GM18505 (cell line): ENCODE measurements around the gene TMEM179.

ENCODE experiments used
- ATAC-seq: cut with Tn5 transposase; IDR thresholded peaks from one replicate; pipeline ENCODE4 v1.9.1; 2021; ENCODE audit not compliant: unreplicated experiment
- POLR2A ChIP-seq: IDR thresholded peaks from 4 replicates; pipeline ENCODE4 v1.6.1; 2011; ENCODE audit warnings: borderline replicate concordance; ENCODE audit not compliant: insufficient read depth, insufficient read length; ENCODE audit errors: extremely low read depth

TMEM179 gene

GRCh38 chr14:104633276-104634137, 28.9 kb upstream of the TMEM179 start:
- ATAC-seq, result no peak
- no peak for TF ChIP-seq POLR2A

GRCh38 chr14:104632781-104633180, 28.2 kb upstream of the TMEM179 start:
- no peak for TF ChIP-seq POLR2A

GRCh38 chr14:104624939-104625338, 20.4 kb upstream of the TMEM179 start:
- no peak for ATAC-seq
- TF ChIP-seq POLR2A, result no peak

More at GRCh38 chr14:104632781-104633180, 28.2 kb upstream of the TMEM179 start:
- ATAC-seq, result no peak

DNA sequence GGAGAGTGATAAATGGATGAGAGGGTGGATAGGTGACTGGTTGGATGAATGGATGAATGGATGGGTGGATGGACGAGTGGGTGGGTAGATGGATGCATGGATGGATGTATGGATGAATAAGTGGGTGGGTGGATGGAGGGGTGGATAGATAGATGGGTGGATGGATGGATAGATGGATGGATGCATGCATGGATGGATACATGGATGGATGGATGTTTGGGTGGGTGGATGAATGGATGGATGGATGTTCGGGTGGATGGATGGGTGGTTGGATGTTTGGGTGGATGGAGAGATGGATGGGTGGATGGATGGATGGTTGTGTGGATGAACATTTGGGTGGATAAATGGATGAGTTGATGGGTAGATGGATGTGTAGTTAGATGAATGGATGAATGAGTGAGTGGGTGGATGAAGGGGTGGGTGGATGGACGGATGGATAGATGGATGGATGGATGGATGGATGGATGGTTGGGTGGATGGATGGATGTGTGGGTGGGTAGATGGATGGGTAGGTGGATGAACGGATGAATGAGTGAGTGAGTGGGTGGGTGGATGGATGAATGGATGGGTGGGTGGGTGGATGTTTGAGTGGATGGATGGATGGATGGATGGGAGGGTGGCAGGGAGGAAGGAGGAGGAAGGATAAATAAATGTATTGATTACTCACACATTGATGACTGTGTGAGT, 9.7 kb upstream of the TMEM179 start:
- ATAC-seq, result no peak
- no peak for TF ChIP-seq POLR2A

- ATAC-seq, result no peak
- TF ChIP-seq POLR2A, result no peak
These were observed 7.3 kb upstream of the TMEM179 start for GRCh38 chr14:104611881-104612280.

GRCh38 chr14:104610749-104611310, 6.3 kb upstream of the TMEM179 start:
- no peak for ATAC-seq
- no peak for TF ChIP-seq POLR2A

- no peak for ATAC-seq
- TF ChIP-seq POLR2A, result no peak
These were observed 5.1 kb upstream of the TMEM179 start for GRCh38 chr14:104609666-104610065.

- ATAC-seq, result no peak
- TF ChIP-seq POLR2A, result no peak
These were observed 716 bp downstream of the TMEM179 start for GRCh38 chr14:104603711-104604401.

GRCh38 chr14:104602933-104603325, 1.6 kb downstream of the TMEM179 start:
- ATAC-seq, result no peak
- TF ChIP-seq POLR2A, result no peak

GRCh38 chr14:104602315-104602932, 2.1 kb downstream of the TMEM179 start:
- no peak for TF ChIP-seq POLR2A

DNA sequence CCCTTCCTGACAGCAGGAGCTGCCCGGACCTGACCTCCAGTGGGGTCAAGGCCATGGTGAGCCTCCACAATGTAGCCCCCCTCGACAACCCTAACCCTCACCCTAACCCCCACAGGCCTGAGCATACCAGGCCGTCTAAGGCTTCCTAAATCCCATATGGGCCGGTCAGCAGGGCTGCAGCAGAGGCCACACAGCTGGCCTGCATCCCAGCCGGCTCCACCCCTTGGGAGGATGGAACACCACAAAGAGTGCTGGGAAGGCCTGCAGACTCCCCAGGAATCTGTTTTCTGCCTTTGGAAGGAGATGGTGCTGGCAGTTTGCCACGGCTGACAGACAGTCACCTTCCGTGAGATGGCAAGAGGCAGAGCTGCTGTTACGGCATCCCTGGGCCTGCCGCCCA, 2.8 kb downstream of the TMEM179 start:
- no peak for ATAC-seq
- TF ChIP-seq POLR2A, result no peak

More at GRCh38 chr14:104602315-104602932, 2.1 kb downstream of the TMEM179 start:
- no peak for ATAC-seq

DNA sequence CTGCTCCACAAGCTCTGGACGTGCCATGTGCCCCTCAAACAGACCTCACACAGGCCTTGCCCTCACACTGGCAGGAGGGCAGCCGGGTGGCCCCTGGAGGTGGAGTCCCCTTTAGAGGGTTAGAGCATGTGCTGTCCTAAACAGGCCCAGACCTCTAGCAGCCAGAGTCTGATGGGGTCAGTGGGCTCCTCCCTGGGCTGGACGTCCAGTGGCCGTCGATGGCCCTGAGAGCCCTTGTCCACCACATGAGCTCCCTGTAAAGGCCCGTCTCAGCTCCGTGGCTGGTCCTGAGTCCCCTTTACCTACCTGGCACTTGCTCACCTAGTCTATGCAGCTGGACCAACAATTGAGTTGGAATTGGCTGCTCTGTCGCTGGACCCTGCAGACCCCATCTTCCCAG, 3.8 kb downstream of the TMEM179 start:
- no peak for ATAC-seq
- TF ChIP-seq POLR2A, result no peak
